ENCODE results near the gene XAGE2. TPM values are rescaled to one million over a fixed set of nuclear protein-coding genes. Genes with fewer than 3 reads are reported as not detected.

Gene XAGE2
- polyA plus RNA-seq, 1 donor: 0.12 TPM

- H3K4me1 ChIP-seq (ENCODE audit: control insufficient read depth, insufficient read depth, low read length): no peaks in the 10 kb centered on the region
- no peaks in the 10 kb centered on the region for H3K27me3 ChIP-seq (ENCODE audit: control insufficient read depth, insufficient read depth, low read length)
- no peaks in the 10 kb centered on the region for H3K9me3 ChIP-seq (ENCODE audit: control insufficient read depth, low read depth, low read length)
- no CpG with 5 or more reads among the region's 1 CpG for WGBS (ENCODE audit: insufficient coverage, low lambda C conversion rate)
- no peak overlapping the region for H3K27ac ChIP-seq (ENCODE audit: low read length)
- no peak for DNase-seq
- no peaks in the 10 kb centered on the region for H3K36me3 ChIP-seq (ENCODE audit: control insufficient read depth, insufficient read depth, low read length)
- H3K4me3 ChIP-seq (ENCODE audit: low read length): no peak overlapping the region
Measured at GRCh38 chrX:52424656-52425055, 55.8 kb downstream of the XAGE2 start.

Other genes starting within 250 kb of the XAGE2 start
- gene MAGED4, start 184.1 kb upstream of the XAGE2 start, polyA plus RNA-seq: 23.9 TPM
- gene XAGE1A, start 126.8 kb downstream of the XAGE2 start, polyA plus RNA-seq: not detected
- not detected for gene XAGE1B, start 148.0 kb downstream of the XAGE2 start, polyA plus RNA-seq

Data from large intestine (tissue), 3 donors.